ENCODE results near the gene SPATA31C2. TPM values are rescaled to one million over a fixed set of nuclear protein-coding genes. Genes with fewer than 3 reads are reported as not detected.

Gene SPATA31C2
- total RNA-seq, 4 donors from 2014 or later = not detected

- Histone ChIP-seq H3K9me3 (no peaks in the 10 kb centered on the region), H3K4me1 (peaks cover 0 to 14% (median 10%) of the 10 kb centered on the region in 4 donors), H3K36me3 (no peaks in the 10 kb centered on the region), H3K27ac (replicated peaks in 1 of 4) (no peak overlapping the region), H3K27me3 (no peaks in the 10 kb centered on the region), H3K4me3 (no peak overlapping the region)
- intact Hi-C loops (cut with DNase I) = no loop called here
- peak; percentile 21 for DNase-seq (ENCODE audit: extremely low spot score)
- TF ChIP-seq POLR2AphosphoS5 (IDR thresholded peaks at IDR 0.05) = no peak
- TF ChIP-seq POLR2A (IDR thresholded peaks at IDR 0.05; ENCODE audit: low read depth) = no peak
- no peak for TF ChIP-seq EP300 (IDR thresholded peaks at IDR 0.05)
- no peak for TF ChIP-seq CTCF (IDR thresholded peaks at IDR 0.05)
- 66% methylated on average over 6 of the region's 6 CpGs for WGBS
Observed at GRCh38 chr9:88182501-88182900, 44.2 kb upstream of the SPATA31C2 start.

GRCh38 chr9:88180081-88180765 is 41.9 kb upstream of the SPATA31C2 start:
- Histone ChIP-seq H3K4me1 (peaks cover 0 to 14% (median 10%) of the 10 kb centered on the region in 4 donors), H3K4me3 (no peak overlapping the region), H3K9me3 (peaks cover 0 to 4% (median 0%) of the 10 kb centered on the region in 4 donors), H3K27ac (replicated peaks in 1 of 4) (no peak overlapping the region), H3K36me3 (no peaks in the 10 kb centered on the region), H3K27me3 (no peaks in the 10 kb centered on the region)
- 97% methylated on average over 23 of the region's 23 CpGs for WGBS
- no peak for TF ChIP-seq POLR2AphosphoS5 (IDR thresholded peaks at IDR 0.05)
- TF ChIP-seq POLR2A (IDR thresholded peaks at IDR 0.05; ENCODE audit: low read depth) = no peak
- no peak for TF ChIP-seq CTCF (IDR thresholded peaks at IDR 0.05)
- TF ChIP-seq EP300 (IDR thresholded peaks at IDR 0.05) = no peak
- intact Hi-C loops (cut with DNase I) = no loop called here
- DNase-seq (ENCODE audit: extremely low spot score) = no peak

GRCh38 chr9:88179062-88179521 is 40.8 kb upstream of the SPATA31C2 start:
- Histone ChIP-seq H3K9me3 (peaks cover 0 to 4% (median 0%) of the 10 kb centered on the region in 4 donors), H3K27ac (replicated peaks in 1 of 4) (no peak overlapping the region), H3K4me1 (peaks cover 0 to 10% (median 8%) of the 10 kb centered on the region in 4 donors), H3K36me3 (no peaks in the 10 kb centered on the region), H3K4me3 (no peak overlapping the region), H3K27me3 (no peaks in the 10 kb centered on the region)
- TF ChIP-seq EP300 (IDR thresholded peaks at IDR 0.05) = no peak
- no peak for TF ChIP-seq POLR2A (IDR thresholded peaks at IDR 0.05; ENCODE audit: low read depth)
- TF ChIP-seq POLR2AphosphoS5 (IDR thresholded peaks at IDR 0.05) = no peak
- no peak for TF ChIP-seq CTCF (IDR thresholded peaks at IDR 0.05)
- WGBS = 72% methylated on average over 5 of the region's 5 CpGs
- DNase-seq (ENCODE audit: extremely low spot score) = no peak
- intact Hi-C loops (cut with DNase I) = no loop called here

GRCh38 chr9:88178641-88179040 is 40.4 kb upstream of the SPATA31C2 start:
- TF ChIP-seq CTCF (IDR thresholded peaks at IDR 0.05) (no peak), EP300 (IDR thresholded peaks at IDR 0.05) (no peak), POLR2AphosphoS5 (IDR thresholded peaks at IDR 0.05) (no peak), POLR2A (IDR thresholded peaks at IDR 0.05; ENCODE audit: low read depth) (no peak)
- DNase-seq (ENCODE audit: extremely low spot score) = no peak
- intact Hi-C loops (cut with DNase I) = no loop called here
- 60% methylated on average over 6 of the region's 6 CpGs for WGBS
- Histone ChIP-seq H3K4me3 (no peak overlapping the region), H3K9me3 (peaks cover 0 to 4% (median 0%) of the 10 kb centered on the region in 4 donors), H3K27me3 (no peaks in the 10 kb centered on the region), H3K27ac (replicated peaks in 1 of 4) (no peak overlapping the region), H3K36me3 (no peaks in the 10 kb centered on the region), H3K4me1 (peaks cover 0 to 6% (median 4%) of the 10 kb centered on the region in 4 donors)

All from esophagus muscularis mucosa (tissue), 4 donors.